Mucosa of descending colon (tissue), 3 donors: ENCODE results near the gene OSBPL10. TPM values are rescaled to one million over a fixed set of nuclear protein-coding genes. Genes with fewer than 3 reads are reported as not detected.

Source experiments
- ATAC-seq: fragments of 200-7000 bp; cut with Tn5 transposase; one replicate; pipeline ENCODE4 v1.9.1; 2020; ENCODE audit warnings: mild to moderate bottlenecking, moderate library complexity
- DNase-seq, 3 donors: peaks; one replicate each; pipeline ENCODE4 v3.0.0-alpha.2; 2020
- H3K36me3 ChIP-seq: fragments of 200-600 bp; one replicate; pipeline ENCODE4 v1.8.0; 2021; ENCODE audit warnings: low read depth, mild to moderate bottlenecking
- H3K4me1 ChIP-seq: fragments of 200-600 bp; one replicate; pipeline ENCODE4 v1.8.0; 2021; ENCODE audit warnings: low read depth, mild to moderate bottlenecking
- H3K4me3 ChIP-seq: fragments of 200-600 bp; one replicate; pipeline ENCODE4 v1.8.0; 2021; ENCODE audit warnings: mild to moderate bottlenecking
- H3K9me3 ChIP-seq: fragments of 200-600 bp; one replicate; pipeline ENCODE4 v1.8.0; 2021; ENCODE audit warnings: mild to moderate bottlenecking
- CTCF ChIP-seq: fragments of 200-600 bp; IDR thresholded peaks from one replicate; pipeline ENCODE4 v1.8.0; 2022; ENCODE audit warnings: antibody characterized with exemption, mild to moderate bottlenecking
- intact Hi-C, 2 donors: fragments of 100-400 bp; cut with DNase I in 1 of 2; cut with micrococcal nuclease in 1 of 2; formaldehyde crosslinking; loops; one replicate each; pipeline versions ENCODE4 v1.11.0 to v1.11.1; 2022; cut with DNase I, micrococcal nuclease
- total RNA-seq, 3 donors: library from RNA; stranded (reverse); fragmentation: NEBNext Ultra II Directional in 2 of 3; extraction: Animal tissue kit (Norgen Biotek cat#: 25700) in 2 of 3; gene quantifications; one replicate each; pipeline versions ENCODE4 v1.2.1 to v1.2.4, GENCODE V29; 2021 to 2023
- donor health status: DM: no; HTN: no; CAD: no; lungs with moderate emphysema.
- donor health status: DM: no; HTN: no; CAD: no.
- donor health status: DM: no; HTN: yes; CAD: no.

OSBPL10 gene
- total RNA-seq, 3 donors from 2014 or later: 15.7 to 23.9 (median 16.6) TPM

DNA sequence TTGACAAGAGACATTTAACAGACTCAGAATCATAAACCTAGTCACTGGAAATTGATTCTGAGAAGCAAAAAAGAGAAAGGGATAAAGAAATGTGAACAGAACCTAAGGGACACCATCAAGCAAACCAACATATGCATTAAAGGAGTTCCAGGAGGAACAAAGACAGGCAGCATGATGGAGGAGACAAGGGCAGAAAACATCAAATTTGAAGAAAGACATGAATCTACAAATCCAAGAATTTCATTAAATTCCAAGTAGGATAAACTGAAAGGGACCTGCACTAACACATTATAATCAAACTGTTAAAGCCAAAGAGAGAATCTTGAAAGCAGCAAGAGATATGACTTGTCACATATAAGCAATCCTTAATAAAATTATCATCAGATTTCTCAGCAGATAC is 326.1 kb downstream of the OSBPL10 start:
- Histone ChIP-seq H3K36me3 (no peaks in the 10 kb centered on the region), H3K4me1 (no peaks in the 10 kb centered on the region), H3K4me3 (no peak overlapping the region), H3K9me3 (peaks cover 70% of the 10 kb centered on the region)
- DNase-seq (no peak), ATAC-seq (no peak)
- TF ChIP-seq CTCF: no peak
- intact Hi-C loops: no loop called here

DNA sequence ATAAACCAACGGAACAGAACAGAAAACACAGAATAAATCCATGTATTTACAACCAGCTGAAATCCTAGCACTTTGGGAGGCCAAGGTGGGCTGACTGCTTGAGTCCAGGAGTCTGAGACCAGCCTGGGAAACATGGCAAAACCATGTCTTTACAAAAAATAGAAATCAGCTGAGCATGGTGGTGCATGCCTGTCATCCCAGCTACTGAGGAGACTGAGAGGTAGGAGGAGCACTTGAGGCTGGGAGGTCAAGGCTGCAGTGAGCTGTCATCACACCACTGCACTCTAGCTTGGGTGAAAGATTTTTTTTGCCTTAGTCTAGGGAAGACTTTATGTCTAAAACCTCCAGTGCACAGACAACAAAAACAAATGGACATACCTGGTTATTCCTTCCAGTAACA is 327.6 kb downstream of the OSBPL10 start:
- no peak for DNase-seq
- Histone ChIP-seq H3K36me3 (no peaks in the 10 kb centered on the region), H3K4me3 (no peak overlapping the region), H3K9me3 (peaks cover 85% of the 10 kb centered on the region), H3K4me1 (no peaks in the 10 kb centered on the region)
- intact Hi-C loops: no loop called here
- no peak for ATAC-seq
- TF ChIP-seq CTCF: no peak

DNA sequence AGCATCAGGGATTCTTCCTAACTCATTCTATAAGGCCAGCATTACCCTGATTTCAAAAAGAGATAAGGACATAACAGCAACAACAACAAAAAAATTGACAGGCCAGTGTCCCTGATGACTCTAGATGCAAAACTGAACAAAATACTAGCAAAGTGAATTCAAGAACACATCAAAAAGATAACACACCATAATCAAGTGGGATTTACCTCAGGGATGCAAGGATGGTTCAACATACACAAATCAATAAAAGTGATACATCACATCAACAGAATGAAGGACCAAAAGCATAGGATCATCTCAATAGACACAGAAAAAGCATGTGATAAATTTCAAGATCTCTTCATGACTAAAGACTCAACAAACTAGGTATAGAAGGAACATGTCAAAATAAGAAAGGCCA is 328.8 kb downstream of the OSBPL10 start:
- no peak for TF ChIP-seq CTCF
- H3K9me3 ChIP-seq: peaks cover 90% of the 10 kb centered on the region
- no peaks in the 10 kb centered on the region for H3K36me3 ChIP-seq
- no peaks in the 10 kb centered on the region for H3K4me1 ChIP-seq
- intact Hi-C loops: no loop called here
- no peak overlapping the region for H3K4me3 ChIP-seq
- ATAC-seq: no peak
- no peak for DNase-seq

GRCh38 chr3:31648286-31648968 is 332.6 kb downstream of the OSBPL10 start:
- H3K4me3 ChIP-seq: no peak overlapping the region
- peaks cover 55% of the 10 kb centered on the region for H3K9me3 ChIP-seq
- DNase-seq: no peak
- no peak for TF ChIP-seq CTCF
- H3K36me3 ChIP-seq: no peaks in the 10 kb centered on the region
- intact Hi-C loops: no loop called here
- no peak for ATAC-seq
- H3K4me1 ChIP-seq: no peaks in the 10 kb centered on the region

DNA sequence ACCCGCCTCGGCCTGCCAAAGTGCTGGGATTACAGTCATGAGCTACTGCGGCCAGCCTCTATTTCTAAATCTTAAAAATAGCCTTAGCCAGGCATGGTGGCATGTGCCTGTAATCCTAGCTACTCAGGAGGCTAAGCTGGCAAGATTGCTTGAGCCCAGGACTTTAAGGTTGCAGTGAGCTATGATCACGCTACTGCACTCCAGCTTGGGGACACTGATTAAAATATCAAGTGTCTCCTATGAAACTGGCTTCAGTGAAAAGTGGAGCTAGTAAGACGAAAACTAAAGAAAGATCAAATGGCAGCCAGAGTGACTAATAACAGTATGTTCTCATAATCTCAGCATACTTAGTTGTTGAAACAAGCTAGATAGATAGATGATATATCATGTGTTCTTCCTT is 335.8 kb downstream of the OSBPL10 start:
- ATAC-seq: no peak
- intact Hi-C loops: no loop called here
- no peak for DNase-seq
- peaks cover 23% of the 10 kb centered on the region for H3K9me3 ChIP-seq
- TF ChIP-seq CTCF: no peak
- no peaks in the 10 kb centered on the region for H3K4me1 ChIP-seq
- no peak overlapping the region for H3K4me3 ChIP-seq
- H3K36me3 ChIP-seq: no peaks in the 10 kb centered on the region

GRCh38 chr3:31639828-31640227 is 341.2 kb downstream of the OSBPL10 start:
- Histone ChIP-seq H3K9me3 (no peaks in the 10 kb centered on the region), H3K4me1 (peaks cover 10% of the 10 kb centered on the region), H3K36me3 (no peaks in the 10 kb centered on the region), H3K4me3 (no peak overlapping the region)
- no peak for TF ChIP-seq CTCF
- no peak for DNase-seq
- intact Hi-C loops: no loop called here
- no peak for ATAC-seq
